Right lung (tissue), 10 donors: Measurements from ENCODE around the gene RAP2C. TPM values are rescaled to one million over a fixed set of nuclear protein-coding genes. Genes with fewer than 3 reads are reported as not detected.
A peak's percentile ranks its signal among the peaks of the same experiment; 100 is the strongest.

Experiments used
- DNase-seq, 2 donors: peaks; one replicate each; pipeline ENCODE4 v3.0.0-alpha.2; 2013
- long read RNA-seq, 8 donors: transcript quantifications; one replicate each; lab custom pipeline, GENCODE V29; 2026
- polyA plus RNA-seq, 5 donors: library from polyadenylated mRNA; unstranded; fragments of 120-200 nt; gene quantifications; one replicate each; pipeline versions ENCODE4 v1.2.1 to v1.2.3, GENCODE V29; 2013; ENCODE audit warnings: inconsistent platforms in 1 of 5, low replicate concordance in 1 of 5; ENCODE audit not compliant: insufficient read length in 5 of 5, insufficient read depth in 1 of 5

Gene RAP2C
- polyA plus RNA-seq, result 10 to 100 TPM; 27.3 to 37.9 (median 30.2) TPM
- long read RNA-seq, donor 1, transcript RAP2C-201 (4 exons, 3,896 nt), result major isoform, 7 of 12 reads
- long read RNA-seq, donor 1, partial matches to known transcripts, result 0 of 12 reads
- long read RNA-seq, donor 1, other reads (novel, unspliced or antisense), result 5 of 12 reads
- long read RNA-seq, donor 2, transcript RAP2C-201 (4 exons, 3,896 nt), result major isoform, 5 of 5 reads
- long read RNA-seq, donor 2, partial matches to known transcripts, result 0 of 5 reads
- long read RNA-seq, donor 2, other reads (novel, unspliced or antisense), result 0 of 5 reads
- long read RNA-seq, donor 3, partial matches to known transcripts, result 0 of 1 reads
- long read RNA-seq, donor 3, other reads (novel, unspliced or antisense), result 0 of 1 reads
- long read RNA-seq, donor 4, result 0 reads
- long read RNA-seq, donor 5, partial matches to known transcripts, result 0 of 3 reads
- long read RNA-seq, donor 5, other reads (novel, unspliced or antisense), result 0 of 3 reads
- long read RNA-seq, donor 6, partial matches to known transcripts, result 0 of 3 reads
- long read RNA-seq, donor 6, other reads (novel, unspliced or antisense), result 0 of 3 reads
- long read RNA-seq, donor 7, transcript RAP2C-201 (4 exons, 3,896 nt), result major isoform, 5 of 5 reads
- long read RNA-seq, donor 7, partial matches to known transcripts, result 0 of 5 reads
- long read RNA-seq, donor 7, other reads (novel, unspliced or antisense), result 0 of 5 reads
- long read RNA-seq, donor 8, partial matches to known transcripts, result 0 of 3 reads
- long read RNA-seq, donor 8, other reads (novel, unspliced or antisense), result 0 of 3 reads

DNA sequence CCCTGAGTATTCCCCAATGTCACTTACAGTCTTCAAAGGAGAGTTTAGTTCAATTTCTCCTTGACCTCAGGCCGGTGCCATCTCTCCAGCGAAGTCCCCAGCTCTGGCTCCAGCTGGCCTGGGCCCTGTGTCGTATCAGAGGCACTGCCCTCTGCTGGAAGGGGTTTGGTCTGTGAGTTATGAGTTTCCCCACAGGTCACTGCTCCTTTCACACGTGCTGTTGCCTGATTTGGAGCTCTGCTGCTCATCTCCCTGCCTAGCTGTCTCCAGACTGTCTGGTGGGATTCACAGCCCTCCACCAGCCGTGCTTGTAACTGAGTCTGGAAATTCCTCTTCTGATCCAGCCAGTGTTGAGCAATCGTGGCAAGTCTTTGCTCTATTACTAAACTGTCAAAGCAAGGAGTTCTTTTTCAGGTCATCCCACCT, at the start of gene RAP2C:
Gene RAP2C, minus strand, starts transcription at position 105 of the 426 bp plus-strand sequence. CDS start 2,179 bp downstream, outside the sequence.
- DNase-seq, result peak; percentile 23 to 42

- DNase-seq, result no peak
Measured at GRCh38 chrX:132267392-132267791, 48.1 kb upstream of the RAP2C start.

DNA sequence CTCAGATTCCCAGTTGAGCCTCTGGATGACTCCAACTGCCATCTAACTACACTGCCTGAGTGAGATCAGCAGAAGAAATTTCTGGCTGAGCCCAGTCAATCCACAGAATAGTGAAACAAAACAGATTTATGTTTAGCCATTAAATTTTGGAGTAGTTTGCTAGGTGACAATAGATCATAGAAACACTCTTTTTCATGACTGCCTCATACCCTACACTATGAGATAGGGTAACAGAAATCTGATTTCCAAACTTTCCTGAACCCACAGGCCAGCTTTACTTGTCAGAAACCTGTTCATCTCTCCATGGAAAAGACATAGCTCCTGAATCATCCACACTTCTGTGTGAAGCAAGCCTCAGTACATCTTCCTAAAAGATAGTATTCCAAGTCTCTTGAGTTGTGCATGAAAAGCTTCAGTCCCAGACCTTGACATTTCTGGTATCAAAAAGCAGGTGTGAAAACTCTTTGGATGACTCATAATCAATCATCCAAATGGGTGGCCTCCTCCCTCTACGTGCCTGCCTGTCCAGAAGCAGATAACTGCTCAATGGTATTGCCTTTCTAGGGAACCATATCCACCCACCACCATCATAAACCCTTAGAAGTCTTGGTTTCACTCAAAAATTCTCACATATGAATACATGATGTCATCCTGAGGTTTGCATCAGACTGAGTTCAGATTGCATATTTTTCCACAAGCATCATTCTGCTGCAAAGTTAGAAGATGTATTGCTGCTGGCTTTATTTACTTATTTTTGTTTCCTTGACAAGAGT, 47.5 kb upstream of the RAP2C start:
- no peak for DNase-seq

DNA sequence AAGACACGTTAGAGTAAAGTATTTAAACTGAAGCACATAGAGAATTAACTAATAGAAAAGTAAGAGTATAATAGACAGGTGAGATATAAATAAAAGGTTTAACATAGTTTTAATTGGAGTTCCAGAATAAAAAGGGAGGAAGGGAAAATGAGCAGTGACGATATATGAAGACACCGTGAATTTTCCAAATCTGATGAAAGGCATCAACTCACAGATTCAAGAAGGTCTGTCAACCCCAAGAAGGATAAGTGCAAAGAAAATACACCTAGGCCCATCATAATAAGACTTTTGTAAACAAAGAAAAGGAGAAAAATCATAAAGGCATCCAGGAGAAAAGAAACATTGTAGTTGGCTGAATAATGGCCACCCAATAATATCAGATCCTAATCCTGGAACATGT, 43.9 kb upstream of the RAP2C start:
- no peak for DNase-seq

DNA sequence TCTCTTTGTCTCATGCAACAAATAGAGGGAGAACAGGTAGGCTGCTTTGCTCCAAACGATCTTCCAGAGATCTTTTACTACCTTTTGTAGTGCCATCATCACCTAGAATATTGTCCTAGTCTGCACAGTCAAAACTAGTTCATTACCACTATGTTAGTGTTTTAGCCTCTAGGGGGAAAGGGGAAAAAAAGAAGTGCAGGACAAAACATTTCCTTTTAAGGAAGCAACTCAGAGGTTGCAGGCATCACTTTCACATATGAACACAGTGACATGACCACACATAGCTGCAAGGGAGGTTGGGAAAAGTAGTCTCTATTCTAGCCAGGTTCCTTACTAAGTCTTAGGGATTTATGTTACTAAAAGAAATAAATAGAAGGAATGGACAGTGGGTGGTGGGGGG, 39.3 kb upstream of the RAP2C start:
- no peak for DNase-seq

GRCh38 chrX:132257116-132257515, 37.9 kb upstream of the RAP2C start:
- no peak for DNase-seq

- DNase-seq, result no peak
Measured at GRCh38 chrX:132236121-132236520, 16.9 kb upstream of the RAP2C start.

DNA sequence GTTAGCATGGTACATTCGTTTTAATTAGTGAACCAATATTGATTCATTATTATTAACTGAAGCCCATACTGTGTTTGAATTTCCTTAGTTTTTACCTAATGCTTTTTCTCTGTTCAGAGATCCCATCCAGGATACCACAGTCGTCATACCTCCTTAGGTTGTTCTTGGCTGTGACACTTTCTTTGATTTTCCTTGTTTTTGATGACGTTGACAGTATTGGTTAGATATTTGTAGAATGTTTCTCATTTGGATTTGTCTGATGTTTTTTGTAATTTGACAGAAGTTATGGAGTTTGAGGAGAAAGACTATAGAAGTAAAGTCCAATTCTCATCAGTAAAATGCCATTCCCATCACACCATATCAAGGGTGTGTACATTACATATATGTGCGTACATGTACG, 16.2 kb upstream of the RAP2C start:
- no peak for DNase-seq

- no peak for DNase-seq
Measured at GRCh38 chrX:132231587-132231986, 12.3 kb upstream of the RAP2C start.

GRCh38 chrX:132227383-132228112, 8.3 kb upstream of the RAP2C start:
- no peak for DNase-seq

- DNase-seq, result no peak
Measured at GRCh38 chrX:132226169-132226568, 6.9 kb upstream of the RAP2C start.

GRCh38 chrX:132218100-132218812, 991 bp downstream of the RAP2C start:
- DNase-seq, result peak; percentile 76

- DNase-seq, result peak; percentile 81 to 84
Measured at GRCh38 chrX:132217203-132218073, 1.8 kb downstream of the RAP2C start.

DNA sequence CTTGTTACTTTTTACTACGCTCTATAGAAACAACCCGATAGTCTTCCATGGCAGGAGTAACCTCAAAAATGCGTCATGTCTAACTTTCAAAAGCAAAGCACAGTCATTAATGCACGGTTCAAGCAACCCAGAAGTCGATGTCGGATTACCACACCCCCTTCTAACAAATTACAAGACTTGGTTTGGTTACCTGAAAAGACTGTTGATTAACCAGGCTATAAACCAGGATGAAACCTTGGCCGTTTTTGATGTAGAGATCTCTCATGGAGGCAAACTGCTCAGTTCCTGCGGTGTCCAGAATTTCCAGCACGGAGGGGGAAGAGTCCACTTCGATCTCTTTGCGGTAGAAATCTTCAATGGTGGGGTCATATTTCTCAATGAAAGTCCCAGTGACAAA, 2.4 kb downstream of the RAP2C start:
- no peak for DNase-seq

- DNase-seq, result no peak
Measured at GRCh38 chrX:132216283-132216682, 3.0 kb downstream of the RAP2C start.

DNA sequence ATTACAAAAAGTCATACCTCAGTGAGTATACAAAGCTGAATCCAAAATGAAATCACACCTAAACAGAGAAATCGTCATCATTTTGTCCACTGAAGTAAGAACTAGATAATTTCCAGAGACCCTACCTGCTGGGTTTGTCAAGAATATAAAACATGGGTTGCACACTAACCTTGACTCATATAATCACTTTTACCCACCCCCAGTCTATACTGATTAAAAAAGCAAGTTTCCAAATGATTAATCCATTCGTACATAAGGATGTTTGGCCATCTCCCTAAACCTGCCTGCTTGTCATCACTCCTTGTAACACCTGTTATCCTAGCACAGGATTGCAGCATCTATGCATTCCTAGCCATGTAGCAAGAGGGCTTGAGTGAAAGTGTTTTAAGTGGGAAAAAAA, 4.7 kb downstream of the RAP2C start:
- no peak for DNase-seq

GRCh38 chrX:132209527-132209926, 9.7 kb downstream of the RAP2C start:
- DNase-seq, result peak in 1 of 2 donors; percentile 21

DNA sequence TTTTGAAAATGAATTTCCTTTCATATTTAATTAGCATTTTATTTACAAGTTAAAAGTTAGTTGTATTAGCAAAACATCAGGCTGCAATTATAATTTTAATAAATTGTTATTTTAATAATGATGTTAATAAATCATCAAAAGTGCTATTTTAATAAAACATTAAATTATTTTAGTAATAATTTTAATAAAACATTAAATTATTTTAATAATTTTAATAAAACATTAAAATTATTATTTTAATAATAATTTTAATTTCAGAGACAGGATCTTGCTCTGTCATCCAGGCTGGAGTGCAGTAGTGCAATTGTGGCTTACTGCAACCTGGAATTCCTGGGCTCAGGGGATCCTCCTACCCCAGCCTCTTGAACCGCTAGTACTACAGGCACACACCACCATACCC, 10.8 kb downstream of the RAP2C start:
- DNase-seq, result no peak

- no peak for DNase-seq
Measured at GRCh38 chrX:132207996-132208395, 11.3 kb downstream of the RAP2C start.

DNA sequence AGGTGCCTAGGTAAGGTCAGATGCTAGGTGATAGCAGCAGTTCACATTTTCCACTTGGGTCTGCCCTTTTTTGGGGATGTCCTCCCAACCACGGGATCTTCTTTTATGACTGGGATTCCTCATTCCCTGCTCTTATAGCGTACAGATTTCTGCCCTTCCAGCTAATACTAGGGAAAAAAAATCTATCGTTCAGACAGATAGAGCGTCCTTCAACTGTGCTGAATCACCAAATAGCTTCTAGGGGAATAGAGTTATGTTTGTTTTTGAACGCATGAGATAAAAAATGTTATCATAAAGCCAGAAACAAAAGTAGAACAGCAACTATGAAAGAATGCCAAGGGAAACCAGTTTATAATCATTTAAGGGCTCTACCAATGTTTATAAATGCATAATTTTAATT, 13.0 kb downstream of the RAP2C start:
- no peak for DNase-seq
